Measurements from ENCODE around the gene RCC1.
A peak's percentile ranks its signal among the peaks of the same experiment; 100 is the strongest.
"Not testable (repeated sequence)": the region's sequence is repeated elsewhere in the genome, so short reads cannot be mapped to it uniquely, and the experiment has no call there.

RCC1 gene

DNA sequence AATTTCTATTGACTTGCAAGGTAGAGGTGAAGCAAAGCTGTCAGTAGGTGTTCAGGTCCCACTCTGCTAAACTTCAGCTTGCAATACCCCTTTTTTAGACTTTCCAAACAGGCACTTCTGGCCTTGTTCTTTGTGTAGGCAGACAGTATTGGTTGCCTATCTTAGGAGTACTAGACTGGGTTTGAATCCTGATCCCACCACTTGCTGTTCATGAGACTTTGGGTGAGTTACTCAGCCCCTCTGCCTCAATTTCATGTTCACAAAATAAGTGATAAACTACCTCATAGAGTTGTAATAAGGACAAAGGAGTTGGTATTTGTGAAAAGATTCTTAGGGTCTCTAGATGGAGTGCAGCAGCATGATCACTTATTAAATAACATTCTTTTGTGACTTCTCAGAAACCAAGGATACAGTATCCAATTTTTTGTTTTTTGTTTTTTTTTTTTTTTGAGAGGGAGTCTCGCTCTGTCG lies 5.2 kb downstream of the RCC1 start:
- no peak for DNase-seq

DNA sequence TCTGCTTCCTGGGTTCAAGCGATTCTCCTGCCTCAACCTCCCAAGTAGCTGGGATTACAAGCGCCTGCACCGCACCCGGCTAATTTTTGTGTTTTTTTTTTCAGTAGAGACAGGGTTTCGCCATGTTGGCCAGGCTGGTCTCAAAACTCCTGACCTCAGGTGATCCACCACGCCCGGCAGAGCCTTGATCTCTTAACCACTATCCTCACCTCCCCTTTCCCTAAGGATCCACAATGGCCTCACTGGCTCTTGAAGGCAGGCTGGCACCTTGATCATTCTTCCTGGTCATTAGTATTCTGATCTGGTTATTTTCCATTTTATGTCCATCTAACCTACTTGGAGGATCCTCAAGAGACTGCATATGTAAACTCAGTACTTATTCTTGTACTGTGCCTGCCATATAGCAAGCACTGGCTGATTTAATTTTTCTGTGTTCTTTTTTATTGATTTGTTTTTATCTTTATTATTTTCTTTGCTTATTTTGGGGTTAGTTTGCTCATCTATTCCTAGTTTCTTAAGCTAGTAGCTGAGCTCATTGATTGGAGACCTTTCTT lies 6.3 kb downstream of the RCC1 start:
- no peak for DNase-seq

DNA sequence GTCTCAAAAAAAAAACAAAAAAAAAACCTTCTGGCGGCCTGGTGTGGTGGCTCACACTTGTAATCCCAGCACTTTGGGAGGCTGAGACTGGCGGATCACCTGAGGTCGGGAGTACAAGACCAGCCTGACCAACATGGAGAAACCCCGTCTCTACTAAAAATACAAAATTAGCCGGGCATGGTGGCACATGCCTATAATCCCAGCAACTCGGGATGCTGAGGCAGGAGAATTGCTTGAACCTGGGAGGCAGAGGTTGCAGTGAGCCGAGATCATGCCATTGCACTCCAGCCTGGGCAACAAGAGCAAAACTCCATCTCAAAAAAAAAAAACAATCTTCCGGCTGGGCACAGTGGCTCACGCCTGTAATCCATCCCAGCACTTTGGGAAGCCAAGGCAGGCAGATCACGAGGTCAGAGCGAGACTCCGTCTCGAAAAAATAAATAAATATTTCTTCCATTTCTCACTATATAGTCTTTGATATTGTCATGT lies 8.6 kb downstream of the RCC1 start:
- DNase-seq = not testable (repeated sequence)

DNA sequence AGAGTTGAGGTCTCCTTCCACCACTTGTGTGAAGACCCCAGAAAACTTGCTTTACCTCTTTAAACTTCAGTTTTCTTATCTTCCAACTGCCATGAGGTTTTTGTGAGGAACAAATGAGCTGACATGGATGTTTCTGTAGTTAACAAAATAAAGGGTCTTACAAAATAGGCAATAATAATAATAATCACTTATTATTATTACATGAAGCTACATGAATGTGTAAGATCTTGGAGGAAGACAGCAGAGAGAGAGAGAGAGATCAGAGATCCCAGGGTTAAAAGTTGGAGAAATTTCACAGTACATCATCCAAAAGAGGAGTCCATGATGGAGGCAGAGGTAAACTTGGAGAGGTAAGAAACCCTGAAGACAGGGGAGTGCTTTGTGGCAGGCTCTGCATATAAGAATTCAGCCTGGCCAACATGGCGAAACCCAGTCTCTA lies 10.7 kb downstream of the RCC1 start:
- no peak for DNase-seq

DNA sequence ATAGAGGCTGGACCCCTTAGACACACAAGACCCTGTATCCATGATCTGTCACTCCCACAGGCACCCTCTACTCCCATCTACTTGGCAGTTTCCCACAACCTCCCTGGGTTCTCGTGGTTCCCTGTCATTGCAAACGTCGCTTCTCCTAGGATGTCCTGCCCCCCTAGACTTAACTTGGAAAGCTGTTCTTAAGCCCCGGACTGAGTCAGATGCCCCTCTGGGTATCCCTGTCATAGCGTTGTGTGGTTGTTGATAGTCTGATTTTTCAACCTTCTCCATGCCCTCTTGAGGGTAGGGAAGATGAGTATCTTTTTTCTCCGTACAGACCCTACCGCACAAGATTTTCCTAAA lies 11.8 kb downstream of the RCC1 start:
- DNase-seq = peak in 1 of 51 donors; percentile 21

DNA sequence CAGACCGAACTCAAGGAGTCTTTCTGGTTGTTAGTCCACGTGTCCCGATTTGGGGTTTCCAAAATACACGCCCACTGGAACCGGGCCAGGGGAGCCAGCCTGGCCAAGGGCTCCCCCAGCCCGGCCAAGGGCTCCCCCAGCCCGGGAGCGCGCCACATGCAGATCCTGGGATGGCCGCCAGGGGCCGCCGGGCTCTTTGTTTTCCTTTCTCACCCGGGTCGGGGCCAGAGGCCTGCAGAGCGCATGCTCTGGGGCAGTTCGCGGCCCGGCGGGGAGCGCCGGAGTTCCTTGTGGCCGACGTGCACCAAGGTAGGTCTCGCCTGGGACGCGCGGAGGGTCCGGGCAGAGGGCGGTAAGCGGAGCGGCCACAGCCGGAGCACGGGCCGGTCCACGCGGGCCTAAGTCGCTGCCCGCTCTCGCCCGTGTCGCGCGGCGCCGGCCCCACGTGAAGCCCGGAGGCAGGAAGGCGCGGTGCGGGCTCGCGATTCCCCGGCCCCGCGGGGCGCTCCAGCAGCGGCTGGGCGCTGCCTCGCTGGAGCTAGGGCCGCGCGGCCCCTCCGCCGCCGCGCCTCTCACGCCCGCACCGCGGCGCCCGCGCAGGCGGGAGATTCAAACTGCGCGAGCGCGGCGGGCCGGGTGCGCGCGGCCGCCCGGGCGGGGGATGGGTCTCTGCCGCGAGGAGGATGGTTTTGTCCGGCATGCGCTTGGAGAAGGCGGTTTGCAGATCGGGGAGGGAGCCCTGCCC lies 12.3 kb downstream of the RCC1 start:
- DNase-seq = peak; percentile 38 to 90 (median 82)

DNA sequence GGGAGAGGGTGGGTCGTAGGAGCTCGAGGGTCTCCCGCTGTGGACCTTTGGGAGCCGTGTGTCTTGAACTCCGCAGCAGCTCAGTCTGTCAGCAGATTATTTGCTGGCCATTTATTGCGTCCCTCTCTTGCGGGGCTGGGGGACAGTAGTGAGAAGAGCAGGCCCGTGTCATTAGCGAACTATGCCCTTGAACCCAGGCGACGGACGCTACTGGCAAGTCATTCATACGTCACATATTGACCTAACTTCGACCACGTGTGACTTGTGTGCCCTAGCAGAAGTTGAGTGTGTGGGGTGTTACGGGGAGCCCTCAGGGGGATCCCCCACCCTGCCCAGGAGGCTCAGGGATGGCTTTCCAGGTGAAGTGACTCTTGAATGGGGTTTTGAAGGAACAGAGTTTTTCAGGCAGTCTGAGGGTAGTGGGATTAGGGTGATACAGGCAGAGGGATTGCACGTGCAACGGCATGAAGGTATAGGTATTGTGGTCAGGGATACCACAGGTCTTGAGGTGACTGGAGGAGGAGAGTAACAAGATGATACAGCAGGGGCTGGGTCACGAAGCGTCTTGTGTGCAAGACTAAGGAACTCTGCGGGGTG lies 13.0 kb downstream of the RCC1 start:
- no peak for DNase-seq

DNA sequence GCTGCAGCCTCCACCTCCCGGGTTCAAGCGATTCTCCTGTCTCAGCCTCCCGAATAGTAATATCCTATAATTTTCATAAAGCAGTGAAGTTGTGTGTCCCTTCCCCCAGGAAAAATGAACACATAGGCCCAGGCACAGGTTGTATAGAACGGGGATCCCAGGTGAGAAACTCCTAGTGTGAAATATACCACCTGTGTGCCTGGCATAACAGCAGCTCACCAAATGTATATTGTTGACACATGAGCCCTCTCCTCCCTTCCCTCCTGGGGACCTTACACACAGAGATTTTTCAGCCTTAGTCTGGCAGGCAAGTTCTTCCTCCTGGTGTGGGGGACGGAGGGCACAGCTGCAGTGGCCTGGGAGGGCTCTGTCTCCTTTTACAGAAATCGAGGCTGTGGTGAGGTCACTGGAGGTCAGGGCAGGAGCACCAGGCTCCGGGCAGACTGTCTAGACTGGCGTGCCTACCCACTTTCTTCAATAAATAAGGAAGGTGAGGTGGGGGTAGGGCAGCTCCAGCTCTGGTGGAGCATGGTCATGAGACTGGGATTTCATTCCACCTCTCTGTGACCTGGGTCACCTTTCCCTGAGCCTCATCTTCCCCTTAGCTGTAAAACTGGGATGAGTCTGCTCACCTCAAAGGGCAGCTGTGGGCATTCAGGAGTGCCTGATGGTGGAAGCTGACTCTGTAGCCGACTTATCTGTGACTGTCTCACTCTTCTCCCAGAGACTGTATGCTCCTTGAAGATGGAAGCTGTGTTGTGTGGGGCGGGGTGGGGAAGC lies 14.3 kb downstream of the RCC1 start:
- no peak for DNase-seq

DNA sequence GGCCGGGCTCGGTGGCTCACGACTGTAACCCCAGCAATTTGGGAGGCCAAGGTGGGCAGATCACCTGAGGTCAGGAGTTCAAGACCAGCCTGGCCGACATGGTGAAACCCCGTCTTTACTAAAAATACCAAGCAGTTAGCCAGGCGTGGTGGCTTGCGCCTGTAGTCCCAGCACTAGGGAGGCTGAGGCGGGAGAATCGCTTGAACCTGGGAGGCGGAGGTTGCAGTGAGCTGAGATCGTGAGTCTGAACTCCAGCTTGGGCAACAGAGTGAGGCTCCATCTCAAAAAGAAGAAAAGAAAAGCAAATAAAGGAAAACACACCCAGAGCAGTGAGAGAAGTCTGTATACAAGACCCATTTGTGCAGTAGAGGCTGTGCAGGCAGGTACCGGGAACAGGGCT lies 15.0 kb downstream of the RCC1 start:
- DNase-seq = not testable (repeated sequence)

DNA sequence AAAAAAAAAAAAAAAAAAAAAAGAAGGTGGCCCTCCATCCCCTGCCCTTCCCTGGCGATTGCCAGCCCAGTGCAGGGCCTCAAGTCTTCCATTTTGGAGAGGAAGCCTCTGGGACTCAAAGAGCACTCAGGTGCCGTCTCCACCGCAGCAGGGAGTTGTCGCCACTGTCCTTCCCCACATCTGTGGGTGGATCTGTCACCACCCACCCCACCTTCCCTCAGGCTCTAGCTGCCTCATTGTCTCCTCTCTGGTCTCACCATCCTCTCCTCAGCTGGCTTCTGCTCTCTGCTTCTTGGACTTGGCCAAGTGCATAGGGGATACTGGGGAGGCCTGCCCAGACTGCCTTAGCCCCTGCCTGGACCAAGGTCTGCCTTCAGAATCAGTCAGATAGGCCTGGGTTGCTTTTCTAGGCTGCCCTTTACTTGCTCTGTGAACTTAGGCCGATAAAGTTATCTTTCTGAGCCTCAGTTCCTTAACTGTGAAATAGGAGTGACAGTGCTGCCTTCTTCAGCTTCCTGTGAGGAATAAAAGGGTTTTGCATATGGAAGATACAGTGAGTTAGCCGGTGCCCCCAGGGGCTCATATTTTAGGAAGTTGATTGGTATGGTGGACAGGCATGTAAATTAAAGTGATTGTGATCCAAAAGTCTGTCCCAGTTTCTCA lies 15.8 kb downstream of the RCC1 start:
- no peak for DNase-seq

DNA sequence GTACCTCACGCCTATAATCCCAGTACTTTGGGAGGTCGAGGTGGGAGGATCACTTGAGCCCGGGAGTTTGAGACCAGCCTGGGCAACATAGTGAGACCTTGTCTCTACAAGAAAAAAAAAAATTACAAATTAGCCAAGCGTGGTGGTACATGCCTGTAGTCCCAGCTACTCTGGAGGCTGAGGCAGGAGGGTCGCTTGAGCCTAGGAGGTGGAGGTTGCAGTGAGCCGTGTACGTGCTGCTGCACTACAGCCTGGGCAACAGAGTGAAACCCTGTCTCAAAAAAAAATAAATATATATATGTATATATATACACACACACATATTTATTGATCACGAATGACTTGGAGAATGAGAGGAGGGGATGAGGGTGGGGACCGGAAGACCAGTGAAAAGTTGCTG lies 16.7 kb downstream of the RCC1 start:
- not testable (repeated sequence) for DNase-seq

DNA sequence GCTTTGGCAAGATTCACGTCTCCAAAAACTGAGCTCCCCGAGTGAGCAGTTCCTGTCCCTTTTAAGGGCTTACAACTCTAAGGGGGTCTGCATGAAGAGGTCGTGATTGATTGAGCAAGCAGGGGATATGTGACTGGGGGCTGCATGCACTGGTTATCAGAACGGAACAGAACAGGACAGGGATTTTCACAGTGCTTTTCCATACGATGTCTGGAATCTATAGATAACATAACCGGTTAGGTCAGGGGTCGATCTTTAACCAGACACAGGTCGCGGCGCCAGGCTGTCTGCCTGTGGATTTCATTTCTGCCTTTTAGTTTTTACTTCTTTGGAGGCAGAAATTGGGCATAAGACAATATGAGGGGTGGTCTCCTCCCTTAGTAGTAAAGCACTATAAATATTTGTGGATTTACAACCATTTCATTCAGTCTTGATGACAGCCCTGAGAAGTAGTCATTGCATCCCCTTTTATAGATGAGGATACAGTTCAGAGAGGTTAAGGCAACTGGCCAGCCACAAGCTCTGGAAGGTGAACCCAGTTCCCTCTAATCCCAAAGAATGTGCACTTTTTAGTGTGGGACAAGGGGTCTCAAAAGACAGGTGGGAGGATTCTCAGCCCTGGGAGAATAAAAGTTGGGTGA lies 19.3 kb downstream of the RCC1 start:
- DNase-seq = not testable (repeated sequence)

DNA sequence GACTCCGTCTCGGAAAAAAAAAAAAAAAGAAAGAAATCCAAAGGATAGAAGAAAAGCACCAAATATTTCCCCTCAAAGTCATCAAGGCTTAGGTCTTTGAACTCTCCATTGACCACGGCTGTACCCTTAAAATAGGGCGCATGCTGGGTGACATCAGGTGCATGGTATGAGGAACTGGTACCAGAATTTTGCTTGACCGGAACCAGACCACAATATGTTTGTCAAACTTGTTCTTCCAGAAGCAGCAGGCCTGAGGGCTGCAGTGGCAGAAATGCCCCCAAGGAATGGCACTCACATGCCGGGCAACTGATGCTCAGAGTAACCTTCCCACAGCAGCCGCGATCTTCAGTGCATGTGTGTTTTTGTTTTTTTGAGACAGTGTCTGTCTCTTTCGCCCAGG lies 21.0 kb downstream of the RCC1 start:
- no peak for DNase-seq

DNA sequence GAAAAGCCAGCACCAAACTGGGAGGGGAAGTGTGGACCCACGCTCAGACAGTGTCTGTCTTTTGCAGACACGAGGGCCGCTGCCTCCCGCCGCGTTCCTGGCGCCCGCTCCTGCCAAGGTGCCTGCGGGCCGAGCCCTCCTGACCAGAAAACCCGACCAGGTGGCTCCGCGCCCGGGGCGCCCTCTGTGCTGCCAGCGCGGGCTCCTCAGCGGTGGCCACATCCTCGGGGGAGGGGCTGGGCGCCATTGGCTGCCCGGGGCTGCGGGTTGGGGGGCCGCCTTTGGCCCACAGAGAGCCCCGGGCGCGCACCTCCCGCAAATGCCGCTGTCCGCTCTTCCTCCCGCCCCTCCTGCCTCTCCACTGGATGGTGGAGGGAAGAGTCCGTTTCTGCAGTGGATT lies 24.6 kb downstream of the RCC1 start:
- no peak for DNase-seq

DNA sequence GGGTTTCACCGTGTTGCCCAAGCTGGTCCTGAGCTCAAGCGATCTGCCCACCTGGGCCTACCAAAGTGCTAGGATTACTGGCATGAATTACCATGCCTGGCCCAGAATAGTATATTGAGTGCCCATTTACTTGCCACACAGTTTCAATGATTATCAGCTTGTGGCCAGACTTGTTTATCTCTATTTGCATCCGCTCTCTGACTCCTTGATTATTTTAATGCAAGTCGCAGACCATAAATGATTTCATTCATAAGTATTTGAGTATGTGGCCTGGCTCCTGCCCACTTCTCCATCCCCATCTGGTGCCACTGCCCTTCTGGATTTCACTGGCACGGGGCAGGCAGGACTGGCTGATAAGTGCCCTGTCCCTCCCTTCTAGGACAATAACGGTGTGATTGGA lies 28.8 kb downstream of the RCC1 start:
- no peak for DNase-seq

DNA sequence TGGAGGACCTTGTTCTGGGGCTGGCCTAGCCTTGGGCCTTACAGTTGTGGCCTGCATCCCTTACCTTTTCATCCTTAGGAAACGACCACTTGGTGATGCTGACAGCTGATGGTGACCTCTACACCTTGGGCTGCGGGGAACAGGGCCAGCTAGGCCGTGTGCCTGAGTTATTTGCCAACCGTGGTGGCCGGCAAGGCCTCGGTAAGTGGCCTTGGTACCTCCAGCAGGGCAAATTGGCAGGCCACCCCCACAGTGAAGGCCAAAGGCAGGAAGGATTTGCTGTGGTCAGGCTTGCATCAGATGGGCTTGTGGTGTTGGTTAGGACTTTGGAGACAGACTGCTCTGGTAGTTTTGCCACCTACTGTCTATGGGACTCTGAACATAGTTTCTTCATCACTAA lies 29.3 kb downstream of the RCC1 start:
- no peak for DNase-seq

DNA sequence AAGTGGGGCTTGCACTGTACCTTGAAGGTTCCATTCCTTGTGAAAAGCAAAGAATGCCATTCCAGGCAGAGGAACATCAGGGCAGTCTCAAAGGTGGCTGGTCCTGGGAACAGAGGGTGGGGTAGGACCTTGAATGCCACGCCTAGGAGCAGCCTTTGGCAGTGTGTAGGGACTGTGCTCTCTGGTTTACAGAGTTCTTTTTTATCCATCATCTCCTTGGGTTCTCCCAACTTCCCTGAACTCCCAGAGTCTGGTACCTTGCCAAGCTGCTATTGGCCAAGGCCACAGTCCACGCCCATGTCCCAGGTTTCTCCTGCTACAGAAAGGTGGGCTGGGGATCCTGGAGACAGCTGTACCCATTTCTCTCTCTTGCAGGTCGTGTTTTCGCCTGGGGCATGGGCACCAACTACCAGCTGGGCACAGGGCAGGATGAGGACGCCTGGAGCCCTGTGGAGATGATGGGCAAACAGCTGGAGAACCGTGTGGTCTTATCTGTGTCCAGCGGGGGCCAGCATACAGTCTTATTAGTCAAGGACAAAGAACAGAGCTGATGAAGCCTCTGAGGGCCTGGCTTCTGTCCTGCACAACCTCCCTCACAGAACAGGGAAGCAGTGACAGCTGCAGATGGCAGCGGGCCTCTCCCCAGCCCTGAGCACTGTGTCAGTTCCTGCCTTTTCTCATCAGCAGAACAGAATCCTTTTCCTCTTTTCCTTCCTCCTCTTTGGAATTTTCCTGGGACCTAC lies 31.8 kb downstream of the RCC1 start:
- DNase-seq = peak in 20 of 51 donors; percentile 3 to 51 (median 9)

DNA sequence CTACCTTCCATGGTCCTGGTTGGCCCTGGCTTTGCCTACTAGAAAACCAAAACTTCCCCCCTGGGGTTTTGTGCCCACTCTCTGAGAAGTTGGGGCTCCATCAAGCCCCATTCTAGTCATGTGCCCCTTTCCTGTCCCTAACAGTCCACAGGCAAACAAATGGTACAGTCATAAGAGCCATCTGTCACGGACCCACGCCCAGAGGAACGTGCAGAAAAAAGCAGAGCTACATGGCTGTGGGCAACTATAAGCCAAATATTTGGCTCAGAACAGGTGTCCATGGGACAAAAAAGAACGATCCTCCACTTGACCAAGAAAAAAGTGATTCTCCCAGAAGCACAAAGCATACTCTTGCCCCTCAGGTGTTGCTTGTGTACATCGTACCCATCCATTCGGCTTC lies 32.4 kb downstream of the RCC1 start:
- no peak for DNase-seq

DNA sequence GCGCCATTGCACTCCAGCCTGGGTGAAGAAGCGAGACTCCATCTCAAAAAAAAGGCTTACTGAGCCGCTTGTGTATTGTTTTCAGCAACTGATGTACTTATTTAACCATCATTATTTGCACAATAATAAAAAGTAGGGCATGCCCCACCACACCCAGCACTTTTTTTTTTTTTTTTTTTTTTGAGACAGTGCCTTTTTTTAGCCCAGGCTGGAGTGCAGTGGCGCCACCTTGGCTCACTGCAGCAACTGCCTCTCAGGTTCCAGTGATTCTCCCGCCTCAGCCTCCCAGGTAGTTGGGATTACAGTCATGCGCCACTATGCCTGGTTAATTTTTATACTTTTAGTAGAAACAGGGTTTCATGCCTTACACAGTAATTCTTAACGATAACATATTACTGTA lies 34.8 kb downstream of the RCC1 start:
- no peak for DNase-seq

DNA sequence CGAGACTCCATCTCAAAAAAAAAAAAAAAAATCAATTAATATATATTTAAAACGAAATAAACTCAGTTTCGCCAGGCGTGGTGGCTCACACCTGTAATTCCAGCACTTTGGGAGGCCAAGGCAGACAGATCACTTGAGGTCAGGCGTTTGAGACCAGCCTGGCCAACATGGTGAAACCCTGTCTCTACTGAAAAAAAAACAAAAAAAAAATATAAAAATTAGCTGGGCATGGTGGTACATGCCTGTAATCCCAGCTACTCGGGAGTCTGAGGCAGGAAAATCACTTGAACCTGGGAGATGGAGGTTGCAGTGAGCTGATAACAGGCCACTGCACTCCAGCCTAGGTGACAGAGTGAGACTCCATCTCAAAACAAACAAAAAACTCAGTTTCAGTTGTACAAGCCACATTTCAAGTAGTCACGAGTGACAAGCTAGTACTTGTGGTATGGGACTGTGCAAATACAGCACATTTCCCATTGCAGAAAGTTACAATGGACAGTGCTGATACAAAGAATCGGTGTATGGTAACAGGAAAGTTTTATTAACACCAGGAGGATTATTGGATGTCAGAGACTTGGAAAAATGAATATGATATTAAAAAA lies 35.7 kb downstream of the RCC1 start:
- not testable (repeated sequence) for DNase-seq
